Spleen (tissue), 11 donors: Measurements from ENCODE around the gene TEX26. TPM values are rescaled to one million over a fixed set of nuclear protein-coding genes. Genes with fewer than 3 reads are reported as not detected.

Source experiments
- DNase-seq: peaks from one replicate; pipeline ENCODE4 v3.0.0-alpha.2; 2020
- H3K27ac ChIP-seq, 8 donors: fragments of 200-600 bp; sonication (generic) in 7 of 8; 1 replicate in 4 of 8; 2 replicates in 4 of 8; pipeline versions ENCODE4 v1.5.0 to v1.8.0; 2016 to 2021; ENCODE audit warnings: inconsistent platforms in 4 of 8, mild to moderate bottlenecking in 4 of 8, moderate library complexity in 1 of 8
- H3K27me3 ChIP-seq, 7 donors: fragments of 200-600 bp; sonication (generic) in 6 of 7; replicated peaks in 1 of 7; 1 replicate in 4 of 7; 2 replicates in 3 of 7; pipeline versions ENCODE4 v1.5.0 to v1.8.0; 2016 to 2021; ENCODE audit warnings: inconsistent platforms in 3 of 7, mild to moderate bottlenecking in 1 of 7
- H3K36me3 ChIP-seq, 6 donors: fragments of 200-600 bp; sonication (generic) in 5 of 6; 1 replicate in 4 of 6; 2 replicates in 2 of 6; pipeline versions ENCODE4 v1.5.0 to v1.8.0; 2016 to 2021; ENCODE audit warnings: inconsistent platforms in 2 of 6
- H3K4me1 ChIP-seq, 6 donors: fragments of 200-600 bp; sonication (generic) in 5 of 6; 1 replicate in 3 of 6; 2 replicates in 3 of 6; pipeline versions ENCODE4 v1.5.0 to v1.8.0; 2016 to 2021; ENCODE audit warnings: inconsistent platforms in 3 of 6
- H3K4me3 ChIP-seq, 8 donors: fragments of 200-600 bp; sonication (generic) in 7 of 8; 1 replicate in 4 of 8; 2 replicates in 4 of 8; pipeline versions ENCODE4 v1.5.0 to v1.8.0; 2016 to 2021; ENCODE audit warnings: inconsistent platforms in 4 of 8, mild to moderate bottlenecking in 4 of 8, moderate library complexity in 2 of 8
- H3K9me3 ChIP-seq, 8 donors: fragments of 200-600 bp; sonication (generic) in 7 of 8; 1 replicate in 4 of 8; 2 replicates in 4 of 8; pipeline versions ENCODE4 v1.5.0 to v1.8.0; 2016 to 2021; ENCODE audit warnings: inconsistent platforms in 4 of 8
- POLR2A ChIP-seq, 3 donors: fragments of 450-650 bp; IDR thresholded peaks; one replicate each; pipeline ENCODE4 v1.5.1; 2017; ENCODE audit warnings: antibody characterized with exemption in 3 of 3, mild to moderate bottlenecking in 1 of 3
- POLR2AphosphoS5 ChIP-seq, 3 donors: sonication (generic); formaldehyde crosslinking; IDR thresholded peaks; one replicate each; pipeline ENCODE4 v1.5.1; 2017; ENCODE audit warnings: antibody characterized with exemption in 3 of 3
- WGBS, 5 donors: extraction: QIAGEN DNeasy Blood & Tissue Kit in 3 of 5; methylation state at CpG; one replicate each; pipeline versions ENCODE4 v1.1.5 to v1.1.7; 2013 to 2018; 5-methylcytosine and 5-hydroxymethylcytosine counted together
- intact Hi-C: fragments of 100-400 bp; cut with DNase I; formaldehyde crosslinking; loops from one replicate; pipeline ENCODE4 v1.15.0; 2023; ENCODE audit warnings: low total_unique reads
- polyA plus RNA-seq, 3 donors: library from polyadenylated mRNA; stranded (reverse); fragments of 200-250 nt; gene quantifications; one replicate each; pipeline ENCODE4 v1.2.1, GENCODE V29; 2013
- total RNA-seq, 7 donors: library from RNA; depleted of rRNA in 3 of 7; stranded (reverse); fragments of >200 nt in 3 of 7; fragmentation: NEBNext Ultra II Directional in 4 of 7; extraction: Animal tissue kit (Norgen Biotek cat#: 25700) in 4 of 7; gene quantifications; one replicate each; pipeline versions ENCODE4 v1.1.0 to v1.2.1, GENCODE V29; 2016 to 2021
- TF ChIP-seq, protein P1 (sequence below), 11 experiments: fragments of 200-600 bp in 7 of 11; fragments of 450-650 bp in 4 of 11; sonication (generic) in 4 of 11; IDR thresholded peaks in 8 of 11; conservative IDR thresholded peaks in 3 of 11; 1 replicate in 7 of 11; 2 replicates in 4 of 11; pipeline versions ENCODE4 v1.4.0 to v1.8.0; 2016 to 2021; ENCODE audit warnings: antibody characterized with exemption in 11 of 11, inconsistent platforms in 4 of 11, mild to moderate bottlenecking in 1 of 11
- donor health status: healthy with polysubstance abuse.
- donor health status: DM: no; HTN: no; CAD: no; lungs with moderate emphysema.
- donor health status: DM: no; HTN: no; CAD: no.
- donor health status: Bipolar disorder and iron deficiency.
- donor health status: healthy.
- donor health status: DM: no; HTN: no; CAD: no.
- donor health status: DM: yes; HTN: yes; CAD: no.

The TEX26 gene
- total and polyA plus RNA-seq, 10 donors = not detected

DNA sequence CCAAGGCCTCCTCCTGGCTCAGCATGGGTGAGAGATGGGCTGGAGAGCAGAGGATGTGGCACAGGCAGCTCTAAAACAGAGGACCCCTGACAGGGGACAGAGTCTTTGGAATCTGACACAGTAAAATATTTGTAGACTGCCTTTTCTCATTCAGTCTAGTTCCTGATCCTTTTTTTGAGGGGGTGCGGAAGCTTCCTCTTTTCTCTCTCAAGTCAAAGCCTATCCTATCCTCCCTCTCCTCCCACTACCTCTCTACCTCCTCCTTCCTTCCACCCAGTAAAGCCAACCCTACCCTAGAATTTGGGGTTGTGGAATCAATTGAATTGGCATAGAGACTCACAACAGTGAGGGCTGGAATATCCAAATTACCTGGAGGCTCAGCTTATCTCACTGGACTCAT lies 82.0 kb downstream of the TEX26 start:
- TF ChIP-seq, protein P1, sequence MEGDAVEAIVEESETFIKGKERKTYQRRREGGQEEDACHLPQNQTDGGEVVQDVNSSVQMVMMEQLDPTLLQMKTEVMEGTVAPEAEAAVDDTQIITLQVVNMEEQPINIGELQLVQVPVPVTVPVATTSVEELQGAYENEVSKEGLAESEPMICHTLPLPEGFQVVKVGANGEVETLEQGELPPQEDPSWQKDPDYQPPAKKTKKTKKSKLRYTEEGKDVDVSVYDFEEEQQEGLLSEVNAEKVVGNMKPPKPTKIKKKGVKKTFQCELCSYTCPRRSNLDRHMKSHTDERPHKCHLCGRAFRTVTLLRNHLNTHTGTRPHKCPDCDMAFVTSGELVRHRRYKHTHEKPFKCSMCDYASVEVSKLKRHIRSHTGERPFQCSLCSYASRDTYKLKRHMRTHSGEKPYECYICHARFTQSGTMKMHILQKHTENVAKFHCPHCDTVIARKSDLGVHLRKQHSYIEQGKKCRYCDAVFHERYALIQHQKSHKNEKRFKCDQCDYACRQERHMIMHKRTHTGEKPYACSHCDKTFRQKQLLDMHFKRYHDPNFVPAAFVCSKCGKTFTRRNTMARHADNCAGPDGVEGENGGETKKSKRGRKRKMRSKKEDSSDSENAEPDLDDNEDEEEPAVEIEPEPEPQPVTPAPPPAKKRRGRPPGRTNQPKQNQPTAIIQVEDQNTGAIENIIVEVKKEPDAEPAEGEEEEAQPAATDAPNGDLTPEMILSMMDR (IDR thresholded peaks at IDR 0.05 in 8 of 11, conservative IDR thresholded peaks at IDR 0.05 in 3 of 11) = no peak
- no peak for TF ChIP-seq POLR2A (IDR thresholded peaks at IDR 0.05)
- no peak for TF ChIP-seq POLR2AphosphoS5 (IDR thresholded peaks at IDR 0.05)
- 54 to 85% (median 70%) methylated on average over 1 of the region's 1 CpG for WGBS, 5 donors
- intact Hi-C loops = no loop called here

DNA sequence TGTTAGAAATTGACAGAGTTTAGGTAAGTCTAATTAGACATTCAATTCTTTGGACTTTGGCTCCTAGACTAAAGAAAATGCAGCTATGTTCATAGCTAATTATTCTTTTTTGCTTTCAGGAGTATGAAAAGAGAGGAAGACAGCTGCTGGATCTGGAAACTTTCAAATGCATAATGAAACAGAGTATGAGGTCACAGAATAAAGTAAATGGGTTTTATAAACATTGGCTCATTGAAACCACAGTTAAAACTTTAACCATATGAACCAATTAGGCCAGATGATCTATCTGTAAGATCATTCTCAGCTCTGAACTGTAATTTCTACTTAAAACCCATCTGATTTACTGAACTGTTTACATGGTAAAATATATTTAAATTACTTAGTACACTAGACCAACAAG lies 82.7 kb downstream of the TEX26 start:
- no peaks in the 10 kb centered on the region for H3K4me1 ChIP-seq
- H3K36me3 ChIP-seq = no peaks in the 10 kb centered on the region
- H3K9me3 ChIP-seq = no peaks in the 10 kb centered on the region
- peaks cover 0 to 58% (median 0%) of the 10 kb centered on the region in 7 donors for H3K27me3 ChIP-seq
- no peak for DNase-seq
- no peak overlapping the region for H3K4me3 ChIP-seq
- H3K27ac ChIP-seq = no peak overlapping the region
- intact Hi-C loops = no loop called here
- no peak for TF ChIP-seq POLR2AphosphoS5 (IDR thresholded peaks at IDR 0.05)
- no peak for TF ChIP-seq POLR2A (IDR thresholded peaks at IDR 0.05)
- TF ChIP-seq, protein P1 (IDR thresholded peaks at IDR 0.05 in 8 of 11, conservative IDR thresholded peaks at IDR 0.05 in 3 of 11) = no peak

More for the DNA sequence above, 82.0 kb downstream of the TEX26 start:
- Histone ChIP-seq H3K27ac (no peak overlapping the region), H3K4me3 (no peak overlapping the region), H3K36me3 (no peaks in the 10 kb centered on the region), H3K9me3 (no peaks in the 10 kb centered on the region), H3K27me3 (peaks cover 0 to 59% (median 0%) of the 10 kb centered on the region in 7 donors), H3K4me1 (no peaks in the 10 kb centered on the region)
- DNase-seq = no peak

DNA sequence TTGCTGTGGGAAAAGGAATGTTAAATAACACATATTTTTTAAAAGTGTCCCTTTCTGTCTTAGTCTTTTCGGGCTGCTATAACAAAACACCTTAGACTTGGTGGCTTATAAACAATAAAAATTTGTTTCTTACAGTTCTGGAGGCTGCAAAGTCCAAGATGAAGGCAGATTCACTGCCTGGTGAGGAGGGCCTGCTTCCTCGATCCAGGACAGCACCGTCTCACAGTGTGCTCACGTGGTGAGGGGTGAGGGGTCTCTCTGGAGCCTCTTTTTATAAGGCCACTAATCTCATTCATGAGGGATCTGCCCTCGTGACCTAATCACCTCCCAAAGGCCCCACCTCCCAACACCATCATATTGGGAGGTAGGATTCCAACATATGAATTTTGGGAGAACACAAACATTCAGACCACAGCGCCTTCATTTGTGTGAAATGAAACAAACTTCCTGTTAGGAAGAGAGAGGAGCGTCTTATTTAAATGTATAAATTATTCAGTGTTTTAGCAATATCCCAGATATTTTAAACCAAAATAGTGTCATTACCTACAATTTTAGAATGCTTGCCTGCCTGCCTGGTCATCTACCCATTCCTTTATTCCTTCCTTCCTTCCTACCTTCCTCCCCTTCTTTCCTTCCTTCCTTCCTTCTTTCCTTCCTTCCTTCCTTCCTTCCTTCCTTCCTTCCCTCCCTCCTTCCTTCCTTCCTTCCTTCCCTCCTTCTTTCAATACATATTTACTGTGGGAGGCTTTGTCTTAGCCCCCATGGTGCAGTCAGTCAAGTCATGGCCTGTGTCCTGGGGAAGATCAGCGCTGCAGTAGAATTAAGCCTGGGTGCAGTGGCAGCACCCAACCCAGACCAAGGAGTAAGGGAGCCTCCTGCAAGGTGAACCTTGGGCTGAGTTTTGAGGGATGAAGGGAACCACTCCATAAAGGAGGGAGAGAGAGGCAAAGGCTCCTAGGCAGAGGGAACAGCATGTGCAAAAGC lies 84.2 kb downstream of the TEX26 start:
- Histone ChIP-seq H3K4me3 (no peak overlapping the region), H3K9me3 (no peaks in the 10 kb centered on the region), H3K4me1 (no peaks in the 10 kb centered on the region), H3K36me3 (no peaks in the 10 kb centered on the region), H3K27ac (no peak overlapping the region), H3K27me3 (peaks cover 0 to 67% (median 0%) of the 10 kb centered on the region in 7 donors)
- intact Hi-C loops = no loop called here
- WGBS, 5 donors = 74 to 88% (median 83%) methylated on average over 8 of the region's 8 CpGs
- no peak for DNase-seq
- TF ChIP-seq POLR2AphosphoS5 (IDR thresholded peaks at IDR 0.05) = no peak
- TF ChIP-seq, protein P1 (IDR thresholded peaks at IDR 0.05 in 8 of 11, conservative IDR thresholded peaks at IDR 0.05 in 3 of 11) = no peak
- TF ChIP-seq POLR2A (IDR thresholded peaks at IDR 0.05) = no peak

DNA sequence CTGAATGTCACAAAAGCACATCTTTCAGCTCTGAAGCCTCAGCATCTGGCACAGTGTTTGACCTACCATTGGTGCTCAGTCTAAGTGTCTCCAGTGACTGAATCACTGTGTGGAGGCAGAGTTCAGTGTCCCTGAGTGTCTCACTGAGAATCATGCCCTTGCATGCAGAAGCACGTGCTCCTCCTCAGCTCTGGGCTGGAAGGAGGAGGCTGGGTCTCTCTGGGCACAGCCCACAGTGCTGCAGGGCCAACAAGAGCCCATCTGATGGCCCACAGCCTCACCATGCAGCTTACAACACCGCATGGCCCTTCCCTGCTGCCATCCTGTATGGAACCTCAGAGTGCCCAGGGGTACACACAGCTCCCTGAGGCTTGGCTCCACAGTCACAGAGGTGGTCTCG lies 86.1 kb downstream of the TEX26 start:
- Histone ChIP-seq H3K27ac (no peak overlapping the region), H3K4me1 (no peaks in the 10 kb centered on the region), H3K4me3 (no peak overlapping the region), H3K9me3 (no peaks in the 10 kb centered on the region), H3K36me3 (no peaks in the 10 kb centered on the region), H3K27me3 (peaks cover 0 to 70% (median 0%) of the 10 kb centered on the region in 7 donors)
- intact Hi-C loops = no loop called here
- TF ChIP-seq POLR2AphosphoS5 (IDR thresholded peaks at IDR 0.05) = no peak
- TF ChIP-seq, protein P1 (IDR thresholded peaks at IDR 0.05 in 8 of 11, conservative IDR thresholded peaks at IDR 0.05 in 3 of 11) = no peak
- no peak for TF ChIP-seq POLR2A (IDR thresholded peaks at IDR 0.05)
- DNase-seq = no peak
- WGBS, 5 donors = 70 to 84% (median 78%) methylated on average over 1 to 3 of the region's 3 CpGs
